ENCODE results near the gene NKAIN2. TPM values are rescaled to one million over a fixed set of nuclear protein-coding genes. Genes with fewer than 3 reads are reported as not detected.

NKAIN2 gene
- total and polyA plus RNA-seq, 2 donors (not counting 3 experiments of a cell fraction or from before 2014, with no cell fraction given): 0.03 TPM; not detected in 1

DNA sequence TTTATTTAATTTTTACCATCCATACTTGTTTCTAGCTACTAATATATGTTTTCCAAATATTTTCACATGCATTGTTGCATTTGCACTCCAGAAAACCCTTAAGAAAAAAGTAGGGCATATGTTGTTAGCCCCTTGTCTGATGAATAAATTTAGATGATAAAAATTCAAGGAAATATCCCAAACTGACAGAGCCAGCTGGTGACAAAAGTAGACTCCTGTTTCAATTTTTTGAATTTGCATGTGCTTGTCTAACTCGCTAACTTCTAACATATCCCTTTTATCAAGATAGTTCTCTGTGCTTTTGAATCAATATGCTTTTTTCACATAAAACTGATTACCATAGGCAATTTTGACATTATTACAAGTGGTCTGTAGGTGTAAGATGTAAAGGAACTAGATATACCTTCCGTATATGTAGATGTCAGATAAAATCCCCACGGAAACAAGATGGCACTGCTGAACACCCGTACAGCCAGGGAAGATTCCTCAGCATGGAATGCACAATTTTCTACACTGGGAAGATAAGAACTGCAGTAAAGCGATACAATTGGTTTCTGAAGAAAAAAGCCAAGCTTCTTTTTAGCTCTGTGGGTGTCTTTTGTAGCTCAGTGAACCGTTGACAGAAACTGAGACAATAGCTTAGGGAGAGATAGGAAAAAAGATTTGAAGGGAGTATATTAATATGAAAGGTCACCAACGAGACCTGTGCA is 721.0 kb downstream of the NKAIN2 start:
- ChIA-PET POLR2A (no interaction called here), CTCF (no interaction called here)
- H3K9ac ChIP-seq (replicated peaks; ENCODE audit: extremely low read depth, insufficient read depth, low read length): no peak overlapping the region
- H3K4me1 ChIP-seq (ENCODE audit: control insufficient read depth, extremely low read depth, insufficient read depth, low read length): no peaks in the 10 kb centered on the region
- H3K27me3 ChIP-seq (ENCODE audit: control insufficient read depth in 2 of 2, insufficient read depth in 2 of 2, low read length in 2 of 2): no peaks in the 10 kb centered on the region
- no peak overlapping the region for H3K4me3 ChIP-seq (replicated peaks in 1 of 3; ENCODE audit: insufficient read depth in 1 of 3, low read depth in 1 of 3, low read length in 3 of 3)
- no peaks in the 10 kb centered on the region for H4K20me1 ChIP-seq (replicated peaks; ENCODE audit: control insufficient read depth, extremely low read depth, insufficient read depth, low read length)
- H3K27ac ChIP-seq (ENCODE audit: insufficient read depth, low read depth, low read length): no peak overlapping the region
- FAIRE-seq (no peak), DNase-seq (ENCODE audit: low read depth, low spot score) (no peak)
- no peak overlapping the region for H2AFZ ChIP-seq (ENCODE audit: low read depth, low read length)
- dilution Hi-C loops (cut with MboI; ENCODE audit: extremely low pct_ligation_motif_present, low sequenced_read_pairs): no loop called here
- H3K36me3 ChIP-seq (ENCODE audit: control insufficient read depth in 2 of 2, extremely low read depth in 1 of 2, insufficient read depth in 2 of 2, low read length in 2 of 2): no peaks in the 10 kb centered on the region
- no peaks in the 10 kb centered on the region for H3K79me2 ChIP-seq (ENCODE audit: control insufficient read depth, insufficient read depth, low read length)
- no peak overlapping the region for H3K4me2 ChIP-seq (ENCODE audit: insufficient read depth, low read length)
- no peaks in the 10 kb centered on the region for H3K9me3 ChIP-seq (replicated peaks; ENCODE audit: control insufficient read depth, insufficient read depth, low read length)
- intact Hi-C loops (cut with micrococcal nuclease): no loop called here
- TF ChIP-seq MYC (IDR thresholded peaks at IDR 0.05; ENCODE audit: low read depth, low read length) (no peak), POLR2A (IDR thresholded peaks at IDR 0.05; ENCODE audit: low read depth, low read length) (no peak), GATA2 (IDR thresholded peaks at IDR 0.05; ENCODE audit: insufficient read depth, insufficient read length, low read depth, low read length) (no peak), JUN (IDR thresholded peaks at IDR 0.05; ENCODE audit: borderline replicate concordance, insufficient read depth, insufficient read length, low read depth) (no peak), EZH2 (IDR thresholded peaks at IDR 0.05; ENCODE audit: borderline replicate concordance, low read depth, low read length, severe bottlenecking) (no peak), FOS (IDR thresholded peaks at IDR 0.05; ENCODE audit: borderline replicate concordance, insufficient read depth, low read length) (no peak), POLR2AphosphoS5 (IDR thresholded peaks at IDR 0.05; ENCODE audit: insufficient read depth, low read depth, low read length) (no peak)
- TF ChIP-seq, protein P1, sequence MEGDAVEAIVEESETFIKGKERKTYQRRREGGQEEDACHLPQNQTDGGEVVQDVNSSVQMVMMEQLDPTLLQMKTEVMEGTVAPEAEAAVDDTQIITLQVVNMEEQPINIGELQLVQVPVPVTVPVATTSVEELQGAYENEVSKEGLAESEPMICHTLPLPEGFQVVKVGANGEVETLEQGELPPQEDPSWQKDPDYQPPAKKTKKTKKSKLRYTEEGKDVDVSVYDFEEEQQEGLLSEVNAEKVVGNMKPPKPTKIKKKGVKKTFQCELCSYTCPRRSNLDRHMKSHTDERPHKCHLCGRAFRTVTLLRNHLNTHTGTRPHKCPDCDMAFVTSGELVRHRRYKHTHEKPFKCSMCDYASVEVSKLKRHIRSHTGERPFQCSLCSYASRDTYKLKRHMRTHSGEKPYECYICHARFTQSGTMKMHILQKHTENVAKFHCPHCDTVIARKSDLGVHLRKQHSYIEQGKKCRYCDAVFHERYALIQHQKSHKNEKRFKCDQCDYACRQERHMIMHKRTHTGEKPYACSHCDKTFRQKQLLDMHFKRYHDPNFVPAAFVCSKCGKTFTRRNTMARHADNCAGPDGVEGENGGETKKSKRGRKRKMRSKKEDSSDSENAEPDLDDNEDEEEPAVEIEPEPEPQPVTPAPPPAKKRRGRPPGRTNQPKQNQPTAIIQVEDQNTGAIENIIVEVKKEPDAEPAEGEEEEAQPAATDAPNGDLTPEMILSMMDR (IDR thresholded peaks at IDR 0.05; ENCODE audit: extremely low read depth in 1 of 2, insufficient read depth in 1 of 2, low read depth in 1 of 2, low read length in 2 of 2): no peak
- TF ChIP-seq, protein P2, sequence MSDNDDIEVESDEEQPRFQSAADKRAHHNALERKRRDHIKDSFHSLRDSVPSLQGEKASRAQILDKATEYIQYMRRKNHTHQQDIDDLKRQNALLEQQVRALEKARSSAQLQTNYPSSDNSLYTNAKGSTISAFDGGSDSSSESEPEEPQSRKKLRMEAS (IDR thresholded peaks at IDR 0.05; ENCODE audit: insufficient read depth, insufficient read length): no peak
- no peaks in the 10 kb centered on the region for H3K9me1 ChIP-seq (replicated peaks; ENCODE audit: control insufficient read depth, extremely low read depth, insufficient read depth, low read length)
- no TSS peak for BruUV-seq (replicated peaks)
